H9 (cell line): ENCODE measurements around the gene SRA1. TPM values are rescaled to one million over a fixed set of nuclear protein-coding genes. Genes with fewer than 3 reads are reported as not detected.

ENCODE experiments used
- DNase-seq: peaks from one replicate; pipeline ENCODE4 v3.0.0-alpha.2; 2017
- H2AFZ ChIP-seq: one replicate; pipeline ENCODE4 v1.6.1; 2013; ENCODE audit warnings: mild to moderate bottlenecking, low read length, control low read depth, moderate library complexity
- H2AK5ac ChIP-seq: 2 replicates; pipeline ENCODE4 v1.6.1; 2013; ENCODE audit warnings: low read length, control low read depth, mixed read lengths; ENCODE audit not compliant: insufficient read length
- H2BK120ac ChIP-seq: one replicate; pipeline ENCODE4 v1.6.1; 2013; ENCODE audit warnings: low read depth, mild to moderate bottlenecking, low read length, control low read depth, inconsistent platforms; ENCODE audit not compliant: poor library complexity, severe bottlenecking
- H2BK12ac ChIP-seq: 2 replicates; pipeline ENCODE4 v1.6.1; 2013; ENCODE audit warnings: low read length, control low read depth, mixed read lengths, low read depth; ENCODE audit not compliant: insufficient read length
- H2BK15ac ChIP-seq: 2 replicates; pipeline ENCODE4 v1.6.1; 2013; ENCODE audit warnings: low read depth, low read length, control low read depth
- H2BK20ac ChIP-seq: one replicate; pipeline ENCODE4 v1.6.1; 2013; ENCODE audit warnings: low read depth, mild to moderate bottlenecking, low read length, control low read depth, inconsistent platforms; ENCODE audit not compliant: poor library complexity, severe bottlenecking
- H2BK5ac ChIP-seq: 2 replicates; pipeline ENCODE4 v1.6.1; 2013; ENCODE audit warnings: low read length, control low read depth, mixed read lengths; ENCODE audit not compliant: insufficient read length
- H3K14ac ChIP-seq: 2 replicates; pipeline ENCODE4 v1.6.1; 2013; ENCODE audit warnings: low read length, control low read depth; ENCODE audit not compliant: insufficient read depth
- H3K18ac ChIP-seq: 2 replicates; pipeline ENCODE4 v1.6.1; 2013; ENCODE audit warnings: low read depth, mild to moderate bottlenecking, mixed read lengths, low read length, control low read depth; ENCODE audit not compliant: insufficient read length
- H3K23ac ChIP-seq: 2 replicates; pipeline ENCODE4 v1.6.1; 2013; ENCODE audit warnings: low read length, control low read depth, mixed read lengths, low read depth; ENCODE audit not compliant: insufficient read length
- H3K23me2 ChIP-seq: 2 replicates; pipeline ENCODE4 v1.6.1; 2013; ENCODE audit warnings: low read depth, mild to moderate bottlenecking, mixed read lengths, low read length, control low read depth; ENCODE audit not compliant: insufficient read length, poor library complexity, severe bottlenecking
- H3K27ac ChIP-seq: 2 replicates; pipeline ENCODE4 v1.5.1; 2013; ENCODE audit warnings: low read length, control low read depth, mixed read lengths, low read depth; ENCODE audit not compliant: insufficient read length
- H3K27me3 ChIP-seq: 2 replicates; pipeline ENCODE4 v1.6.1; 2013; ENCODE audit warnings: low read length, control low read depth, inconsistent platforms; ENCODE audit not compliant: insufficient read depth
- H3K4ac ChIP-seq: 2 replicates; pipeline ENCODE4 v1.6.1; 2013; ENCODE audit warnings: low read depth, mild to moderate bottlenecking, control low read depth, inconsistent platforms, low read length, moderate library complexity
- H3K4me1 ChIP-seq: 2 replicates; pipeline ENCODE4 v1.6.1; 2013; ENCODE audit warnings: low read length, control low read depth, inconsistent platforms; ENCODE audit not compliant: insufficient read depth
- H3K4me2 ChIP-seq: 2 replicates; pipeline ENCODE4 v1.6.1; 2013; ENCODE audit warnings: low read length, control low read depth, mixed read lengths; ENCODE audit not compliant: insufficient read length, insufficient read depth
- H3K56ac ChIP-seq: 2 replicates; pipeline ENCODE4 v1.6.1; 2013; ENCODE audit warnings: low read depth, mild to moderate bottlenecking, mixed read lengths, low read length, control low read depth; ENCODE audit not compliant: insufficient read length
- H3K79me1 ChIP-seq: 2 replicates; pipeline ENCODE4 v1.6.1; 2013; ENCODE audit warnings: low read depth, mild to moderate bottlenecking, moderate library complexity, low read length, control low read depth, inconsistent platforms; ENCODE audit not compliant: insufficient read depth, poor library complexity, severe bottlenecking
- H3K79me2 ChIP-seq: 2 replicates; pipeline ENCODE4 v1.6.1; 2013; ENCODE audit warnings: low read length, control low read depth, inconsistent platforms; ENCODE audit not compliant: insufficient read depth
- H3K9ac ChIP-seq: 2 replicates; pipeline ENCODE4 v1.6.1; 2013; ENCODE audit warnings: low read length, control low read depth, mixed read lengths; ENCODE audit not compliant: insufficient read length; ENCODE audit errors: extremely low read depth
- H3K9me3 ChIP-seq: one replicate; pipeline ENCODE4 v1.6.1; 2013; ENCODE audit warnings: low read depth, low read length, inconsistent platforms; ENCODE audit not compliant: control insufficient read depth
- H3T11ph ChIP-seq: one replicate; pipeline ENCODE4 v1.6.1; 2013; ENCODE audit warnings: mild to moderate bottlenecking, low read length, control low read depth, inconsistent platforms
- H4K20me1 ChIP-seq: one replicate; pipeline ENCODE4 v1.6.1; 2013; ENCODE audit not compliant: control insufficient read depth, insufficient read length, insufficient read depth
- H4K5ac ChIP-seq: 2 replicates; pipeline ENCODE4 v1.6.1; 2013; ENCODE audit warnings: low read depth, mild to moderate bottlenecking, mixed read lengths, low read length, control low read depth; ENCODE audit not compliant: insufficient read length
- H4K8ac ChIP-seq: replicated peaks from 2 replicates; pipeline ENCODE4 v1.6.1; 2013; ENCODE audit warnings: low read length, control low read depth, mixed read lengths, low read depth; ENCODE audit not compliant: insufficient read length
- H4K91ac ChIP-seq: 2 replicates; pipeline ENCODE4 v1.6.1; 2013; ENCODE audit warnings: low read depth, mild to moderate bottlenecking, moderate library complexity, mixed read lengths, low read length, control low read depth; ENCODE audit not compliant: insufficient read length
- H3K27ac Mint-ChIP-seq, 3 experiments: 2 replicates in 2 of 3; 3 replicates in 1 of 3; pipeline ENCODE4 v1.8.0; 2020 to 2021; ENCODE audit warnings: mixed read lengths in 3 of 3, mild to moderate bottlenecking in 1 of 3, moderate library complexity in 1 of 3
- H3K27me3 Mint-ChIP-seq: 2 replicates; pipeline ENCODE4 v1.8.0; 2021; ENCODE audit warnings: low read depth, mild to moderate bottlenecking, moderate library complexity, mixed read lengths
- H3K36me3 Mint-ChIP-seq, 3 experiments: 2 replicates in 2 of 3; 3 replicates in 1 of 3; pipeline ENCODE4 v1.8.0; 2020 to 2021; ENCODE audit warnings: low read depth in 3 of 3, mixed read lengths in 3 of 3; ENCODE audit not compliant: insufficient read depth in 1 of 3
- H3K4me1 Mint-ChIP-seq, 2 experiments: 2 replicates each; pipeline ENCODE4 v1.8.0; 2020; ENCODE audit warnings: mixed read lengths in 2 of 2
- H3K4me3 Mint-ChIP-seq, 2 experiments: 2 replicates in 1 of 2; 3 replicates in 1 of 2; pipeline ENCODE4 v1.8.0; 2020 to 2021; ENCODE audit warnings: mild to moderate bottlenecking in 2 of 2, mixed read lengths in 2 of 2, moderate library complexity in 1 of 2
- H3K9me3 Mint-ChIP-seq, 2 experiments: 2 replicates in 1 of 2; 3 replicates in 1 of 2; pipeline ENCODE4 v1.8.0; 2020; ENCODE audit warnings: mild to moderate bottlenecking in 2 of 2, mixed read lengths in 2 of 2, moderate library complexity in 1 of 2
- WGBS: extraction: QIAGEN DNeasy Blood & Tissue Kit; methylation state at CpG from one replicate; pipeline ENCODE4 v1.1.7; 2013; ENCODE audit warnings: missing lambda C conversion rate, low lambda C conversion rate, mixed read lengths; ENCODE audit not compliant: insufficient read length; ENCODE audit errors: extremely low coverage; 5-methylcytosine and 5-hydroxymethylcytosine counted together
- total RNA-seq: library from RNA; stranded (reverse); gene quantifications from 2 replicates; pipeline ENCODE4 v1.2.1, GENCODE V29; 2021
- TF ChIP-seq, protein P1 (sequence below): fragments of 200-600 bp; sonication (generic); conservative IDR thresholded peaks from 3 replicates; pipeline ENCODE4 v1.8.0; 2021; ENCODE audit warnings: antibody characterized with exemption, mild to moderate bottlenecking

The SRA1 gene
- total RNA-seq, 1 experiment from 2014 or later: 49.3 TPM

- Mint-ChIP-seq H3K27ac (peak overlapping the region; percentile 64 to 99 (median 95); a peak in 4 of 7 replicates), H3K4me3 (peak overlapping the region; percentile 73 to 79), H3K36me3 (peaks cover 19 to 67% (median 42%) of the 10 kb centered on the region in 3 experiments; a peak in 6 of 7 replicates), H3K4me1 (peaks cover 23 to 26% of the 10 kb centered on the region in 2 experiments), H3K27me3 (no peaks in the 10 kb centered on the region), H3K9me3 (no peaks in the 10 kb centered on the region)
- Histone ChIP-seq H2BK15ac (no peak overlapping the region), H3K23me2 (peaks cover 7% of the 10 kb centered on the region), H3T11ph (no peak overlapping the region), H3K56ac (no peak overlapping the region), H3K4me2 (peak overlapping the region; percentile 81), H3K79me1 (no peaks in the 10 kb centered on the region), H3K27ac (peak overlapping the region; percentile 19), H3K9ac (no peak overlapping the region), H4K8ac (no peak overlapping the region), H3K14ac (no peak overlapping the region), H3K18ac (no peak overlapping the region), H2BK12ac (no peak overlapping the region), H3K9me3 (no peaks in the 10 kb centered on the region), H4K91ac (no peak overlapping the region), H4K5ac (no peak overlapping the region), H2BK20ac (no peak overlapping the region), H3K27me3 (no peaks in the 10 kb centered on the region), H2BK120ac (no peak overlapping the region), H3K4ac (no peak overlapping the region), H3K23ac (no peak overlapping the region), H2BK5ac (no peak overlapping the region), H2AK5ac (no peak overlapping the region), H2AFZ (no peak overlapping the region), H4K20me1 (no peaks in the 10 kb centered on the region), H3K4me1 (0 out of 2 replicates have a peak, but pooled peaks cover 7% of the 10 kb centered on the region), H3K79me2 (no peaks in the 10 kb centered on the region)
- no peak for DNase-seq
- no CpG with 5 or more reads among the region's 13 CpGs for WGBS
- TF ChIP-seq, protein P1, sequence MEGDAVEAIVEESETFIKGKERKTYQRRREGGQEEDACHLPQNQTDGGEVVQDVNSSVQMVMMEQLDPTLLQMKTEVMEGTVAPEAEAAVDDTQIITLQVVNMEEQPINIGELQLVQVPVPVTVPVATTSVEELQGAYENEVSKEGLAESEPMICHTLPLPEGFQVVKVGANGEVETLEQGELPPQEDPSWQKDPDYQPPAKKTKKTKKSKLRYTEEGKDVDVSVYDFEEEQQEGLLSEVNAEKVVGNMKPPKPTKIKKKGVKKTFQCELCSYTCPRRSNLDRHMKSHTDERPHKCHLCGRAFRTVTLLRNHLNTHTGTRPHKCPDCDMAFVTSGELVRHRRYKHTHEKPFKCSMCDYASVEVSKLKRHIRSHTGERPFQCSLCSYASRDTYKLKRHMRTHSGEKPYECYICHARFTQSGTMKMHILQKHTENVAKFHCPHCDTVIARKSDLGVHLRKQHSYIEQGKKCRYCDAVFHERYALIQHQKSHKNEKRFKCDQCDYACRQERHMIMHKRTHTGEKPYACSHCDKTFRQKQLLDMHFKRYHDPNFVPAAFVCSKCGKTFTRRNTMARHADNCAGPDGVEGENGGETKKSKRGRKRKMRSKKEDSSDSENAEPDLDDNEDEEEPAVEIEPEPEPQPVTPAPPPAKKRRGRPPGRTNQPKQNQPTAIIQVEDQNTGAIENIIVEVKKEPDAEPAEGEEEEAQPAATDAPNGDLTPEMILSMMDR: no peak
These were observed 10.3 kb downstream of the SRA1 start for GRCh38 chr5:140546851-140547507.
